ENCODE results near the gene EDAR. TPM values are rescaled to one million over a fixed set of nuclear protein-coding genes. Genes with fewer than 3 reads are reported as not detected.

The EDAR gene
- total and polyA plus RNA-seq, 11 donors, result 0.01 to 0.20 (median 0.16) TPM; not detected in 8

DNA sequence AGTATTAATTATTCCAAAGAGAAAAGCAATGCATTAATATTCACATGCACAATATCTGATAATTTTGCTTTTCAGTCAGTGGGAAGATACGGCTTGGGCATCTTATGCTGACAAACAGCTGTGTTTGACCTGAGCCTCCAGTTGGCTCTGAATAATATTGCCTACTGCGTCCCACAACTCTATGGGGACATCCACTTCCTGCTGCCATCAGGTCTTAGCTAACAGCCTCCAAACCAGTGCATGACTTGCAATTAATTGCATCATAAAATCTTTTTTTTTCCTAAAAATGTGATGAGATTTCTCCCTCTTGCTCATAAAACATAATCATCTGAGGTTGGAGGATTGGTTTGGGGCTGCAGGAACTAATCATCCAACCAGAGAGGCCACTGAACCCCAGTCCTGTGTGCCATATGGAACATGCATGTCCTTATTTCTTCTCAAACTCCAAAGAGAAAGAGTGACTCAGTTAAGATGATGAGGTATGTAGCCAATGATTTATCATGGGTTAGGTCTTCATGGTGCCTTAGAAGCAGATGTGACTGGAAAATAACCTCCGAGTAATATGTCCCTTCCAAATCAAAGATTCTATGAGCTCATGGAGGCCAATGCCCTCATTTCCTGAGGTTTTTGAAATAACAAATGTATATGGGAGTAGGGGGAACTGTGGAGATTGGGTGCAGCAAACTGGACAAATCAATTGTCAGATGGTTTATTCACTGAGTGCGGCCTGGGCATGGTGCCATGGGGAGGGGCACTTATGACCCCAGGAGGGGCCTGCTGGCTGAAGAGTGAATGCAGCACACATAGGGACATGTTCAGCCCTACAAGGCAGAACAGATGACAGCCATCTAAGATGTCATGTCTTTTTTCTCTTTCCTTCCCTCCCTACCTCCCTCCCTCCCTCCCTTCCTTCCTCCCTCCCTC, 39.4 kb downstream of the EDAR start:
- Histone ChIP-seq H3K4me3 (no peak overlapping the region), H3K27me3 (no peaks in the 10 kb centered on the region), H3K4me1 (peaks cover 0 to 14% (median 0%) of the 10 kb centered on the region in 12 donors), H3K27ac (no peak overlapping the region), H3K9me3 (peaks cover 0 to 37% (median 13%) of the 10 kb centered on the region in 12 donors), H3K36me3 (no peaks in the 10 kb centered on the region)
- DNase-seq (no peak), ATAC-seq (no peak)
- 54 to 73% (median 57%) methylated on average over 4 of the region's 4 CpGs for WGBS, 4 donors
- no peak for TF ChIP-seq POLR2A (IDR thresholded peaks at IDR 0.05)
- TF ChIP-seq, protein P1, sequence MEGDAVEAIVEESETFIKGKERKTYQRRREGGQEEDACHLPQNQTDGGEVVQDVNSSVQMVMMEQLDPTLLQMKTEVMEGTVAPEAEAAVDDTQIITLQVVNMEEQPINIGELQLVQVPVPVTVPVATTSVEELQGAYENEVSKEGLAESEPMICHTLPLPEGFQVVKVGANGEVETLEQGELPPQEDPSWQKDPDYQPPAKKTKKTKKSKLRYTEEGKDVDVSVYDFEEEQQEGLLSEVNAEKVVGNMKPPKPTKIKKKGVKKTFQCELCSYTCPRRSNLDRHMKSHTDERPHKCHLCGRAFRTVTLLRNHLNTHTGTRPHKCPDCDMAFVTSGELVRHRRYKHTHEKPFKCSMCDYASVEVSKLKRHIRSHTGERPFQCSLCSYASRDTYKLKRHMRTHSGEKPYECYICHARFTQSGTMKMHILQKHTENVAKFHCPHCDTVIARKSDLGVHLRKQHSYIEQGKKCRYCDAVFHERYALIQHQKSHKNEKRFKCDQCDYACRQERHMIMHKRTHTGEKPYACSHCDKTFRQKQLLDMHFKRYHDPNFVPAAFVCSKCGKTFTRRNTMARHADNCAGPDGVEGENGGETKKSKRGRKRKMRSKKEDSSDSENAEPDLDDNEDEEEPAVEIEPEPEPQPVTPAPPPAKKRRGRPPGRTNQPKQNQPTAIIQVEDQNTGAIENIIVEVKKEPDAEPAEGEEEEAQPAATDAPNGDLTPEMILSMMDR (IDR thresholded peaks at IDR 0.05), result no peak
- intact Hi-C loops (cut with DNase I), result no loop called here

DNA sequence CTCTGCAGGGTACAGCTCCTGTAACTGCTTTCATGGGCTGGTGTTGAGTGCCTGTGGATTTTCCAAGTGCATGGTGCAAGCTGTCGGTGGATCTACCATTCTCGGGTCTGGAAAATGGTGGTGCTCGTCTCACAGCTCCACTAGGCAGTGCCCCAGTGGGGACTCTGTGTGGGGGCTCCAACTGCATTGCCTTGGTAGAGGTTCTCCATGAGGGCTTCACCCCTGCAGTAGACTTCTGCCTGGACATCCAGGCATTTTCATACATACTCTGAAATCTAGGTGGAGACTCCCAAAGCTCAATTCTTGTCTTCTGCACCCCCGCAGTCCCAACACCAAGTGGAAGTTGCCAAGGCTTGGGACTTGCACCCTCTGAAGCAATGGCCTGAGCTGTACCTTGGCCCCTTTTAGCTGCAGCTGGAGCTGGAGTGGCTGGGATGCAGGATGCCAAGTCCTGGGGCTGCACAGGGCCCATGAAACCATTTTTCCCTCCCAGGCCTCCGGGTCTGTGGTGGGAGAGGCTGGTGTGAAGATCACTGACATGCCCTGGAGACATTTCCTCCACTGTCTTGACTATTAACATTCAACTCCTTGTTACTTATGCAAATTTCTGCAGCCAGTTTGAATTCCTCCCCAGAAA, 41.6 kb downstream of the EDAR start:
- TF ChIP-seq, protein P1 (IDR thresholded peaks at IDR 0.05), result no peak
- no peak for TF ChIP-seq POLR2A (IDR thresholded peaks at IDR 0.05)
- ATAC-seq, result no peak
- DNase-seq, result no peak
- H3K4me1 ChIP-seq, result peaks cover 0 to 18% (median 0%) of the 10 kb centered on the region in 12 donors
- no peak overlapping the region for H3K4me3 ChIP-seq
- intact Hi-C loops (cut with DNase I), result no loop called here
- H3K27ac ChIP-seq, result no peak overlapping the region
- H3K27me3 ChIP-seq, result no peaks in the 10 kb centered on the region
- no peaks in the 10 kb centered on the region for H3K36me3 ChIP-seq
- H3K9me3 ChIP-seq, result peaks cover 0 to 29% (median 12%) of the 10 kb centered on the region in 12 donors
- 87 to 97% (median 91%) methylated on average over 4 to 5 of the region's 5 CpGs for WGBS, 4 donors

DNA sequence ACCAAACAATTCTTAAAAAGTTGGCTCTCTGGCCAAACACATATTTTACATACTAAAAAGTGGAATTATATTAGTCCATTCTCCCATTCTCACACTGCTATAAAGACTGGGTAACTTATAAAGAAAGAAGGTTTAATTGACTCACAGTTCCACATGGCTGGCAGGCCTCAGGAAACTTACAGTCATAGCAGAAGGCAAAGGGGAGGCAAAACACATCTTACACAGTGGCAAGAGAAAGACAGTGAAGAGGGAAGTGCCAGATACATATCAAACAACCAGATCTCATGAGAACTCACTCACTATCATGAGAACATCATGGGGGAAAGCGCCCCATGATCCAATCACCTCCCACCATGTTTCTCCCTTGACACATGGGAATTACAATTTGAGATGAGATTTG, 42.6 kb downstream of the EDAR start:
- ATAC-seq (no peak), DNase-seq (no peak)
- intact Hi-C loops (cut with DNase I), result no loop called here
- no peak for TF ChIP-seq POLR2A (IDR thresholded peaks at IDR 0.05)
- TF ChIP-seq, protein P1 (IDR thresholded peaks at IDR 0.05), result no peak
- peaks cover 0 to 21% (median 8%) of the 10 kb centered on the region in 12 donors for H3K9me3 ChIP-seq
- H3K4me1 ChIP-seq, result peaks cover 0 to 18% (median 0%) of the 10 kb centered on the region in 12 donors
- H3K27ac ChIP-seq, result peak overlapping the region in 3 of 12 donors; percentile 33 to 52 (median 45)
- 95 to 100% (median 98%) methylated on average over 1 of the region's 1 CpG for WGBS, 4 donors
- no peak overlapping the region for H3K4me3 ChIP-seq
- no peaks in the 10 kb centered on the region for H3K27me3 ChIP-seq
- H3K36me3 ChIP-seq, result no peaks in the 10 kb centered on the region

DNA sequence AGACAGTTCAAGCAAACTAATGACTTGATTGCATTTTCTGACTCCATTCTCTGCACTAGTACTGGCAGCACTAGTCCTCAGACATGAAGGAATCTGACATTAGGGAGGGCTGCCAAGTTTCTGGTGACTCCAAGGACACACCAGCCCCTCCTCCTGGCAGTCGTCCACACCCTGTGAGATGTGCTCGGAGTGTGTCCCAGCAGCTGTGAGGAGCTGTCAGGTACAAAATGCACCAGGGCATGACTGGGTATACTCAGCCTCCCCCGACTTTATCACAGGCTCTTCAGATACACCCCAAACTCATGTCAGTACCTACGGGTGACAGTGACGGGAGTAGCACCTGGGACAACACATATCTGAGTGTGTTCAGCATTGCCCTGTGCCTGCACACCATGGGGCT, 43.1 kb downstream of the EDAR start:
- intact Hi-C loops (cut with DNase I), result no loop called here
- peak overlapping the region in 3 of 12 donors; percentile 33 to 60 (median 45) for H3K27ac ChIP-seq

More for the DNA sequence above, 43.1 kb downstream of the EDAR start:
- 21 to 39% (median 34%) methylated on average over 5 of the region's 5 CpGs for WGBS, 4 donors
- no peak overlapping the region for H3K4me3 ChIP-seq
- DNase-seq, result peak; percentile 73 to 94 (median 83)
- H3K4me1 ChIP-seq, result peaks cover 0 to 18% (median 0%) of the 10 kb centered on the region in 12 donors
- H3K27me3 ChIP-seq, result no peaks in the 10 kb centered on the region
- peak; percentile 94 to 98 (median 96) for ATAC-seq
- no peaks in the 10 kb centered on the region for H3K36me3 ChIP-seq
- TF ChIP-seq POLR2A (IDR thresholded peaks at IDR 0.05), result no peak
- TF ChIP-seq, protein P1 (IDR thresholded peaks at IDR 0.05), result no peak
- peaks cover 0 to 21% (median 8%) of the 10 kb centered on the region in 12 donors for H3K9me3 ChIP-seq
